Suppressor macrophage (primary cell): ENCODE measurements around the gene ARRDC2.
A peak's percentile ranks its signal among the peaks of the same experiment; 100 is the strongest.
"Not testable (repeated sequence)": the region's sequence is repeated elsewhere in the genome, so short reads cannot be mapped to it uniquely, and the experiment has no call there.

Experiments
- DNase-seq, 4 experiments: peaks; one replicate each; pipeline ENCODE4 v3.0.0-alpha.2; 2020 to 2022
- total RNA-seq, 17 experiments: gene quantifications; one replicate each; lab custom pipeline; 2026; ENCODE audit warnings: mixed read lengths in 6 of 17, inconsistent platforms in 3 of 17; lab: John Stamatoyannopoulos, UW

Gene ARRDC2
- total RNA-seq, result 4.0 to 50.0 (median 22.0) reads per million in 17 experiments

- DNase-seq, result peak; percentile 94 to 97 (median 96)
These were observed at the start of gene ARRDC2 for GRCh38 chr19:18007917-18008673. Gene ARRDC2 (plus strand): TSS chr19:18008170. CDS start chr19:18008311, 141 bp downstream.

GRCh38 chr19:17963936-17964691 lies 43.9 kb upstream of the ARRDC2 start:
- DNase-seq, result no peak

GRCh38 chr19:17965370-17966128 lies 42.4 kb upstream of the ARRDC2 start:
- DNase-seq, result no peak

GRCh38 chr19:17966129-17966483 lies 41.9 kb upstream of the ARRDC2 start:
- no peak for DNase-seq

GRCh38 chr19:17966550-17967256 lies 41.3 kb upstream of the ARRDC2 start, which contains the start of gene KCNN1:
Gene KCNN1 (plus strand): TSS chr19:17967107. CDS start chr19:17973889, 6,782 bp downstream.
- no peak for DNase-seq

GRCh38 chr19:17967257-17968051 lies 40.5 kb upstream of the ARRDC2 start:
- no peak for DNase-seq

GRCh38 chr19:17968362-17968761 lies 39.6 kb upstream of the ARRDC2 start:
- DNase-seq, result no peak

- no peak for DNase-seq
These were observed 38.7 kb upstream of the ARRDC2 start for GRCh38 chr19:17969096-17969792.

GRCh38 chr19:17972230-17972629 lies 35.7 kb upstream of the ARRDC2 start:
- no peak for DNase-seq

- no peak for DNase-seq
These were observed 34.2 kb upstream of the ARRDC2 start for GRCh38 chr19:17973759-17974158.

GRCh38 chr19:17974551-17974950 lies 33.4 kb upstream of the ARRDC2 start:
- no peak for DNase-seq

- DNase-seq, result no peak
These were observed 32.9 kb upstream of the ARRDC2 start for GRCh38 chr19:17975032-17975431.

GRCh38 chr19:17977021-17977420 lies 30.9 kb upstream of the ARRDC2 start:
- peak; percentile 33 to 76 (median 60) for DNase-seq

- DNase-seq, result no peak
These were observed 30.5 kb upstream of the ARRDC2 start for GRCh38 chr19:17977488-17977887.

GRCh38 chr19:17981611-17982010 lies 26.4 kb upstream of the ARRDC2 start:
- no peak for DNase-seq

GRCh38 chr19:17982430-17982829 lies 25.5 kb upstream of the ARRDC2 start:
- no peak for DNase-seq

- no peak for DNase-seq
These were observed 22.7 kb upstream of the ARRDC2 start for GRCh38 chr19:17985037-17985818.

- DNase-seq, result not testable (repeated sequence)
These were observed 21.4 kb upstream of the ARRDC2 start for GRCh38 chr19:17986569-17986968.

- DNase-seq, result no peak
These were observed 19.8 kb upstream of the ARRDC2 start for GRCh38 chr19:17988161-17988560.
